Transverse colon (tissue), 3 donors: Measurements from ENCODE around the gene CHRND.

ENCODE experiments used
- EP300 ChIP-seq: sonication (generic); formaldehyde crosslinking; IDR thresholded peaks from one replicate; pipeline ENCODE4 v1.6.1; 2017; ENCODE audit warnings: antibody characterized with exemption, low read depth
- POLR2A ChIP-seq: fragments of 450-650 bp; IDR thresholded peaks from one replicate; pipeline ENCODE4 v1.6.1; 2016; ENCODE audit warnings: antibody characterized with exemption, mild to moderate bottlenecking, moderate library complexity
- TF ChIP-seq, protein P1 (sequence below), 5 experiments: fragments of 200-600 bp in 3 of 5; fragments of 450-650 bp in 2 of 5; sonication (generic) in 3 of 5; IDR thresholded peaks; 1 replicate in 2 of 5; 2 replicates in 3 of 5; pipeline ENCODE4 v1.5.1; 2016 to 2017; ENCODE audit warnings: antibody characterized with exemption in 5 of 5, inconsistent platforms in 3 of 5, mild to moderate bottlenecking in 2 of 5, moderate library complexity in 1 of 5

DNA sequence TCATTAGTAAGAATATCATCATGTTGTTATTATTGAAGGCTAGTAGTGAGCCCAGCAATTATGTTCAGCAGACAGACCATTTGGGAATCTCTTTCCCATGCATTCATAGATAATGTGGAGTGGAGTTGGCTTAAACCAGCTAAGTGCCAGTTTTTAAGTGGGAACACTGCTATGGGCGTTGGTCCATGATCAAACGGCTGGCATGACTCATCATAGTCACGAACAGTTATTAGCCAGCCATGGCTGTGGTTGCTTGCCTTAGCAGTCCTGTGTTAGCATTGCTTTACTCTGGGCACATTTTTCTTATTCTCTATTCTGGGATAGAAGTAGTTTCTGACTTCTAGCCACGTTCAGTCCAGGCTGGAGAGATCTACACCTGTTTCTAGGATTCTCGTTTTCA is 42.2 kb downstream of the CHRND start:
- TF ChIP-seq, protein P1, sequence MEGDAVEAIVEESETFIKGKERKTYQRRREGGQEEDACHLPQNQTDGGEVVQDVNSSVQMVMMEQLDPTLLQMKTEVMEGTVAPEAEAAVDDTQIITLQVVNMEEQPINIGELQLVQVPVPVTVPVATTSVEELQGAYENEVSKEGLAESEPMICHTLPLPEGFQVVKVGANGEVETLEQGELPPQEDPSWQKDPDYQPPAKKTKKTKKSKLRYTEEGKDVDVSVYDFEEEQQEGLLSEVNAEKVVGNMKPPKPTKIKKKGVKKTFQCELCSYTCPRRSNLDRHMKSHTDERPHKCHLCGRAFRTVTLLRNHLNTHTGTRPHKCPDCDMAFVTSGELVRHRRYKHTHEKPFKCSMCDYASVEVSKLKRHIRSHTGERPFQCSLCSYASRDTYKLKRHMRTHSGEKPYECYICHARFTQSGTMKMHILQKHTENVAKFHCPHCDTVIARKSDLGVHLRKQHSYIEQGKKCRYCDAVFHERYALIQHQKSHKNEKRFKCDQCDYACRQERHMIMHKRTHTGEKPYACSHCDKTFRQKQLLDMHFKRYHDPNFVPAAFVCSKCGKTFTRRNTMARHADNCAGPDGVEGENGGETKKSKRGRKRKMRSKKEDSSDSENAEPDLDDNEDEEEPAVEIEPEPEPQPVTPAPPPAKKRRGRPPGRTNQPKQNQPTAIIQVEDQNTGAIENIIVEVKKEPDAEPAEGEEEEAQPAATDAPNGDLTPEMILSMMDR (IDR thresholded peaks at IDR 0.05): no peak
- no peak for TF ChIP-seq POLR2A
- no peak for TF ChIP-seq EP300
